HepG2 (cell line): ENCODE data around the gene ENG. TPM values are rescaled to one million over a fixed set of nuclear protein-coding genes. Genes with fewer than 3 reads are reported as not detected.

Source experiments
- CEBPB ChIP-seq: IDR thresholded peaks from 2 replicates; pipeline ENCODE4 v1.6.1; 2011; ENCODE audit warnings: low read depth, low read length, improper control_type of control experiment, borderline replicate concordance
- CHD2 ChIP-seq: IDR thresholded peaks from 2 replicates; pipeline ENCODE4 v1.6.1; 2011; ENCODE audit warnings: low read depth, low read length, improper control_type of control experiment
- FOSL2 ChIP-seq: sonication (generic); formaldehyde crosslinking; IDR thresholded peaks from 2 replicates; pipeline ENCODE4 v1.4.0; 2020; ENCODE audit warnings: missing genetic modification reagents
- GABPB1 ChIP-seq: IDR thresholded peaks from 2 replicates; pipeline ENCODE4 v1.6.1; 2016; ENCODE audit warnings: mild to moderate bottlenecking, missing genetic modification reagents, moderate library complexity, missing compliant biosample characterization
- KLF12 ChIP-seq: sonication (generic); formaldehyde crosslinking; IDR thresholded peaks from 2 replicates; pipeline ENCODE4 v1.4.0; 2020; ENCODE audit warnings: missing genetic modification reagents, borderline replicate concordance
- KMT2A ChIP-seq: sonication (generic); formaldehyde crosslinking; IDR thresholded peaks from 2 replicates; pipeline ENCODE4 v1.4.0; 2020; ENCODE audit warnings: missing genetic modification reagents
- MED13 ChIP-seq: sonication (generic); formaldehyde crosslinking; IDR thresholded peaks from 2 replicates; pipeline ENCODE4 v1.5.0; 2020; ENCODE audit warnings: missing genetic modification reagents
- SETDB1 ChIP-seq: sonication (generic); formaldehyde crosslinking; IDR thresholded peaks from 2 replicates; pipeline ENCODE4 v1.5.1; 2020; ENCODE audit warnings: missing genetic modification reagents, mild to moderate bottlenecking, borderline replicate concordance
- SP5 ChIP-seq: IDR thresholded peaks from 2 replicates; pipeline ENCODE4 v1.6.1; 2016; ENCODE audit warnings: low read depth, borderline replicate concordance
- SSRP1 ChIP-seq: IDR thresholded peaks from 2 replicates; pipeline ENCODE4 v1.6.1; 2016; ENCODE audit warnings: control low read depth
- TAF15 ChIP-seq: fragments of 200-400 bp; formaldehyde crosslinking; IDR thresholded peaks from one replicate; pipeline ENCODE4 v1.6.1; 2018; ENCODE audit warnings: mild to moderate bottlenecking, low read depth, low read length; ENCODE audit not compliant: poor library complexity, severe bottlenecking
- TMF1 ChIP-seq: sonication (generic); formaldehyde crosslinking; IDR thresholded peaks from 2 replicates; pipeline ENCODE4 v1.8.1; 2022; ENCODE audit warnings: low read depth, missing genetic modification reagents
- U2AF2 ChIP-seq: fragments of 200-400 bp; formaldehyde crosslinking; IDR thresholded peaks from 2 replicates; pipeline ENCODE4 v1.6.1; 2017; ENCODE audit warnings: low read depth, mild to moderate bottlenecking, low read length
- ZFP90 ChIP-seq: sonication (generic); formaldehyde crosslinking; IDR thresholded peaks from 2 replicates; pipeline ENCODE4 v1.8.0; 2022; ENCODE audit warnings: missing genetic modification reagents, mild to moderate bottlenecking, inconsistent platforms, borderline replicate concordance
- ZNF136 ChIP-seq: sonication (generic); formaldehyde crosslinking; IDR thresholded peaks from 2 replicates; pipeline ENCODE4 v1.8.1; 2022; ENCODE audit warnings: low read depth, mild to moderate bottlenecking, moderate library complexity, missing genetic modification reagents
- ZNF329 ChIP-seq: sonication (generic); formaldehyde crosslinking; IDR thresholded peaks from 2 replicates; pipeline ENCODE4 v1.9.0; 2021; ENCODE audit warnings: low read depth, mild to moderate bottlenecking, missing genetic modification reagents
- ZNF605 ChIP-seq: sonication (generic); formaldehyde crosslinking; IDR thresholded peaks from 2 replicates; pipeline ENCODE4 v1.8.0; 2022; ENCODE audit warnings: mild to moderate bottlenecking, missing genetic modification reagents
- ZNF777 ChIP-seq: sonication (generic); formaldehyde crosslinking; IDR thresholded peaks from 2 replicates; pipeline ENCODE4 v1.4.0; 2020; ENCODE audit warnings: missing genetic modification reagents
- polyA plus RNA-seq, 8 experiments: library from polyadenylated mRNA; depleted of rRNA in 3 of 8; stranded (reverse) in 7 of 8; unstranded in 1 of 8; fragments of >200 nt; fragmentation: Illumina TruSeq in 4 of 8; extraction: Trizol in 4 of 8; gene quantifications; 2 replicates each; pipeline versions ENCODE4 v1.2.1 to v1.2.3, GENCODE V29; 2011 to 2016; ENCODE audit warnings: low read depth in 4 of 8, missing spikeins in 1 of 8, mixed read lengths in 1 of 8; ENCODE audit not compliant: insufficient read depth in 1 of 8
- total RNA-seq, 5 experiments: library from RNA; depleted of rRNA; stranded (reverse); fragments of >200 nt; fragmentation: Illumina TruSeq; extraction: Trizol; gene quantifications; 2 replicates each; pipeline ENCODE4 v1.2.3, GENCODE V29; 2016; ENCODE audit warnings: low read depth in 1 of 5
- TF ChIP-seq, protein P1 (sequence below): sonication (generic); formaldehyde crosslinking; IDR thresholded peaks from 2 replicates; pipeline ENCODE4 v1.5.0; 2020; ENCODE audit warnings: mild to moderate bottlenecking, missing genetic modification reagents, borderline replicate concordance
- TF ChIP-seq, protein P2 (sequence below): sonication (generic); formaldehyde crosslinking; IDR thresholded peaks from 2 replicates; pipeline ENCODE4 v1.8.1; 2023; ENCODE audit warnings: missing genetic modification reagents, mild to moderate bottlenecking, borderline replicate concordance
- TF ChIP-seq, protein P3 (sequence below): sonication (generic); formaldehyde crosslinking; IDR thresholded peaks from 2 replicates; pipeline ENCODE4 v1.5.0; 2020; ENCODE audit warnings: mild to moderate bottlenecking, missing genetic modification reagents

ENG gene
- total and polyA plus RNA-seq, 2 of the 13 experiments (the other 11 are each of a cell fraction or from before 2014, with no cell fraction given), result 0.02 to 1.1 TPM

DNA sequence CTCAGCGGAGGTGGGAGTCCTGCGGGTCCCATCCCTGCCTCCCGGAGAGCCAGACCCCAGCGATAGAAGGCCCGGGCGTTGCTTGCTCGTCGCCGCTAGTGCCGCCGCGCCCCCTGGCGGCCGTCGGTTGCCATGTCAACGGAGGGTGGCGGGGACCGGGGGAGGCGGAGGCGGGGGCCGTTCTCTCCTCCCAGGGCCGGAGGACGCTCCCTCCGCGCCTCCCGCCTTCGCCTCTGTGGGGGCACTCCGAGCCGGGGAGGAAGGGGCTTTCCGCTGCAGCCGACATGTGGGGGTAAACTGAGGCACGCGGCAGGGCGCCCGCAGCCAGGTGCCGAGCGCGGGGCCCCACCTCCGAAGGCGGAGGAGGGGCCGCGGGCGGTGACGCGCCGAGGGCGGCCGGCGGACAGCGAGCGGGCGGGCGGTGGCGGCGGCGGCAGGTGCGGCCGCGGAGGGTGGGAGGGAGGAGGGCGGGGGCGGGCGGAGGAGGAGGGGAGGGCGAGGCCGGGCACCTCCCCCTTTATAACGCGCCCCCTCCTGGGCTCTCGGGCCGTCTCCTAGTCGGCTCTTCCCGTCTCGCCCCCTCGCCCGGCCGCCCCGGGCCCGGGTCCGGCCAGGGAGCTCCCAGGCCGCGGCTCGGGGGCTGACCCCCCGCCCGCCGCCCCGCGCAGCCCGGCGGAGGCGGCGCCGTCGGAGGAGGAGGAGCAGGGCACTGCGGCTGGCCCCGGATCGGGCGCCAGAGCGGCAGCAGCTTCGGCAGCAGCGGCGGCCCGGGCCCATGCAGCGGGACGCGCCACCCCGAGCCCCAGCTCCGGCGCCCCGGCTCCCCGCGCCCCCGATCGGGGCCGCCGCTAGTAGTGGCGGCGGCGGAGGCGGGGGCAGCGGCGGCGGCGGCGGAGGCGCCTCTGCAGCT lies 69.2 kb downstream of the ENG start (continued):
- TF ChIP-seq, protein P1, sequence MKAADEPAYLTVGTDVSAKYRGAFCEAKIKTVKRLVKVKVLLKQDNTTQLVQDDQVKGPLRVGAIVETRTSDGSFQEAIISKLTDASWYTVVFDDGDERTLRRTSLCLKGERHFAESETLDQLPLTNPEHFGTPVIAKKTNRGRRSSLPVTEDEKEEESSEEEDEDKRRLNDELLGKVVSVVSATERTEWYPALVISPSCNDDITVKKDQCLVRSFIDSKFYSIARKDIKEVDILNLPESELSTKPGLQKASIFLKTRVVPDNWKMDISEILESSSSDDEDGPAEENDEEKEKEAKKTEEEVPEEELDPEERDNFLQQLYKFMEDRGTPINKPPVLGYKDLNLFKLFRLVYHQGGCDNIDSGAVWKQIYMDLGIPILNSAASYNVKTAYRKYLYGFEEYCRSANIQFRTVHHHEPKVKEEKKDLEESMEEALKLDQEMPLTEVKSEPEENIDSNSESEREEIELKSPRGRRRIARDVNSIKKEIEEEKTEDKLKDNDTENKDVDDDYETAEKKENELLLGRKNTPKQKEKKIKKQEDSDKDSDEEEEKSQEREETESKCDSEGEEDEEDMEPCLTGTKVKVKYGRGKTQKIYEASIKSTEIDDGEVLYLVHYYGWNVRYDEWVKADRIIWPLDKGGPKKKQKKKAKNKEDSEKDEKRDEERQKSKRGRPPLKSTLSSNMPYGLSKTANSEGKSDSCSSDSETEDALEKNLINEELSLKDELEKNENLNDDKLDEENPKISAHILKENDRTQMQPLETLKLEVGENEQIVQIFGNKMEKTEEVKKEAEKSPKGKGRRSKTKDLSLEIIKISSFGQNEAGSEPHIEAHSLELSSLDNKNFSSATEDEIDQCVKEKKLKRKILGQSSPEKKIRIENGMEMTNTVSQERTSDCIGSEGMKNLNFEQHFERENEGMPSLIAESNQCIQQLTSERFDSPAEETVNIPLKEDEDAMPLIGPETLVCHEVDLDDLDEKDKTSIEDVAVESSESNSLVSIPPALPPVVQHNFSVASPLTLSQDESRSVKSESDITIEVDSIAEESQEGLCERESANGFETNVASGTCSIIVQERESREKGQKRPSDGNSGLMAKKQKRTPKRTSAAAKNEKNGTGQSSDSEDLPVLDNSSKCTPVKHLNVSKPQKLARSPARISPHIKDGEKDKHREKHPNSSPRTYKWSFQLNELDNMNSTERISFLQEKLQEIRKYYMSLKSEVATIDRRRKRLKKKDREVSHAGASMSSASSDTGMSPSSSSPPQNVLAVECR, result 0 out of 2 replicates have a peak, but pooled peaks have one; percentile 29
- TF ChIP-seq U2AF2 (no peak), ZNF605 (CRISPR knock-in tag) (0 out of 2 replicates have a peak, but pooled peaks have one; percentile 22), SETDB1 (CRISPR knock-in tag) (no peak), TAF15 (peak; percentile 1), ZNF777 (CRISPR knock-in tag) (peak; percentile 74), TMF1 (0 out of 2 replicates have a peak, but pooled peaks have one; percentile 15), KLF12 (CRISPR knock-in tag) (0 out of 2 replicates have a peak, but pooled peaks have one; percentile 53), KMT2A (no peak), FOSL2 (CRISPR knock-in tag) (no peak), CHD2 (no peak), SSRP1 (no peak), ZNF136 (no peak), ZFP90 (CRISPR knock-in tag) (0 out of 2 replicates have a peak, but pooled peaks have one; percentile 20), MED13 (peak; percentile 74; the same call in 1 of the 2 replicates), GABPB1 (peak; percentile 63), ZNF329 (no peak), CEBPB (no peak), SP5 (0 out of 2 replicates have a peak, but pooled peaks have one; percentile 26)
- TF ChIP-seq, protein P2, sequence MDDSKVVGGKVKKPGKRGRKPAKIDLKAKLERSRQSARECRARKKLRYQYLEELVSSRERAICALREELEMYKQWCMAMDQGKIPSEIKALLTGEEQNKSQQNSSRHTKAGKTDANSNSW (CRISPR knock-in tag), result no peak
- TF ChIP-seq, protein P3, sequence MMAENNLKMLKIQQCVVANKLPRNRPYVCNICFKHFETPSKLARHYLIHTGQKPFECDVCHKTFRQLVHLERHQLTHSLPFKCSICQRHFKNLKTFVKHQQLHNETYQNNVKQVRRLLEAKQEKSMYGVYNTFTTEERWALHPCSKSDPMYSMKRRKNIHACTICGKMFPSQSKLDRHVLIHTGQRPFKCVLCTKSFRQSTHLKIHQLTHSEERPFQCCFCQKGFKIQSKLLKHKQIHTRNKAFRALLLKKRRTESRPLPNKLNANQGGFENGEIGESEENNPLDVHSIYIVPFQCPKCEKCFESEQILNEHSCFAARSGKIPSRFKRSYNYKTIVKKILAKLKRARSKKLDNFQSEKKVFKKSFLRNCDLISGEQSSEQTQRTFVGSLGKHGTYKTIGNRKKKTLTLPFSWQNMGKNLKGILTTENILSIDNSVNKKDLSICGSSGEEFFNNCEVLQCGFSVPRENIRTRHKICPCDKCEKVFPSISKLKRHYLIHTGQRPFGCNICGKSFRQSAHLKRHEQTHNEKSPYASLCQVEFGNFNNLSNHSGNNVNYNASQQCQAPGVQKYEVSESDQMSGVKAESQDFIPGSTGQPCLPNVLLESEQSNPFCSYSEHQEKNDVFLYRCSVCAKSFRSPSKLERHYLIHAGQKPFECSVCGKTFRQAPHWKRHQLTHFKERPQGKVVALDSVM, result peak; percentile 23; the same call in 1 of the 2 replicates
